Endothelial cell (in vitro differentiated cells): ENCODE results near the gene OTOP2. TPM values are rescaled to one million over a fixed set of nuclear protein-coding genes. Genes with fewer than 3 reads are reported as not detected.

Source experiments
- DNase-seq: peaks from one replicate; pipeline ENCODE4 v3.0.0; 2021; ENCODE audit warnings: low spot score
- H3K27ac Mint-ChIP-seq: one replicate; pipeline ENCODE4 v1.8.0; 2021; ENCODE audit warnings: mixed read lengths, inconsistent platforms; ENCODE audit not compliant: unreplicated experiment
- H3K27me3 Mint-ChIP-seq: one replicate; pipeline ENCODE4 v1.8.0; 2021; ENCODE audit warnings: mild to moderate bottlenecking, moderate library complexity, mixed read lengths, inconsistent platforms; ENCODE audit not compliant: unreplicated experiment
- H3K36me3 Mint-ChIP-seq: one replicate; pipeline ENCODE4 v1.8.0; 2021; ENCODE audit warnings: mild to moderate bottlenecking, low read depth, mixed read lengths, inconsistent platforms; ENCODE audit not compliant: unreplicated experiment
- H3K4me1 Mint-ChIP-seq: one replicate; pipeline ENCODE4 v1.8.0; 2021; ENCODE audit warnings: mild to moderate bottlenecking, mixed read lengths, inconsistent platforms; ENCODE audit not compliant: unreplicated experiment
- H3K4me3 Mint-ChIP-seq: one replicate; pipeline ENCODE4 v1.8.0; 2021; ENCODE audit warnings: mild to moderate bottlenecking, mixed read lengths, inconsistent platforms; ENCODE audit not compliant: unreplicated experiment
- H3K9me3 Mint-ChIP-seq: one replicate; pipeline ENCODE4 v1.8.0; 2021; ENCODE audit warnings: mixed read lengths, inconsistent platforms; ENCODE audit not compliant: unreplicated experiment
- total RNA-seq: library from RNA; stranded (reverse); fragmentation: NEBNext Ultra II Directional; extraction: Animal tissue kit (Norgen Biotek cat#: 25700); gene quantifications from one replicate; pipeline ENCODE4 v1.2.1, GENCODE V29; 2021; ENCODE audit not compliant: unreplicated experiment
- TF ChIP-seq, protein P1 (sequence below): fragments of 200-600 bp; sonication (generic); IDR thresholded peaks from one replicate; pipeline ENCODE4 v1.5.0; 2021; ENCODE audit warnings: antibody characterized with exemption; ENCODE audit not compliant: unreplicated experiment

The OTOP2 gene
- total RNA-seq, 1 donor from 2014 or later, result not detected

DNA sequence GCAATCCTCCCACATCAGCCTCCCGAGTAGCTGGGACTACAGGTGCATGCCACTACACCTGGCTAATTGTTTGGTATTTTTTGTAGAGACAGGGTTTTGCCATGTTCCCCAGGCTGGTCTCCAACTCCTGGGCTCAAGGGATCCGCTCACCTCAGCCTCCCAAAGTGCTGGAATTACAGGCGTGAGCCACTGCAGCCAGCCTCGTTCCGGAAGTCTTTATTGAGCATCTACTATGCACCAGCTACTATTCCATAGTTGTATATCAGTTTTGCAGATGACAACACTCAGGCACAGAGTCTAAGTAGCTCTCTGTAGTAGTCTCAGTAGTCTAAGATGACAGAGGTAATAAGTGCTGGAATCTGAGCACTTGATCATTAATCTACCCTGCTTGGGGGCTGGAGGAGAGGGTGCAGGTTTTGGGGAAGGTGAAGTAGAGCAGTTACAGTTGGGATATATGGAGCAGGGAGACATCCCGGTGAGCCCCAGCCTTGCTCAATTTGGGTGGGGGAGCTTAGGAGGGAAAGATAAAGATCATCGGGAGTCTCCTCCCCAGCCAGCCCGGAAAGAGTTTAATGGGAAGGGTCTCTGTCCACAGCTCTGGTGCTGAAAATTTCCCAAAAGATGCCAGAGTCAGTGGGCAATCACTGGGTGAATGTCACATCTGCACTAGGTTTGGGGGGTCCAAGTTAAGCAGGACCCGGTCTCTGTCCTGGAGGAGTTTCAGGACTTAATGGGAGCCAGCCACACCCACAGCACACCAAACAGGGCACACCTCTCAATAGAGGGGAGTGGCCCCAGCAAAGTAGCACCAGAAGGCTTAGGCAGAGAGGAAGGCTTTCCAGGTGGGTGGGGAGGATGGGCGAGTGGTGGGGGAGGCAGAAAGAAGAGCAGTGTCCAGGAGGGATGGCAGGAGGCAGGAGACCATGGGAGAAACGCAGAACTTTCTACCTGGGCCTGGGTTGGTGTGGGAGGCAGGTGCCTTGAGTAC lies 13.3 kb downstream of the OTOP2 start:
- no peak overlapping the region for H3K4me3 Mint-ChIP-seq
- DNase-seq, result no peak
- TF ChIP-seq, protein P1, sequence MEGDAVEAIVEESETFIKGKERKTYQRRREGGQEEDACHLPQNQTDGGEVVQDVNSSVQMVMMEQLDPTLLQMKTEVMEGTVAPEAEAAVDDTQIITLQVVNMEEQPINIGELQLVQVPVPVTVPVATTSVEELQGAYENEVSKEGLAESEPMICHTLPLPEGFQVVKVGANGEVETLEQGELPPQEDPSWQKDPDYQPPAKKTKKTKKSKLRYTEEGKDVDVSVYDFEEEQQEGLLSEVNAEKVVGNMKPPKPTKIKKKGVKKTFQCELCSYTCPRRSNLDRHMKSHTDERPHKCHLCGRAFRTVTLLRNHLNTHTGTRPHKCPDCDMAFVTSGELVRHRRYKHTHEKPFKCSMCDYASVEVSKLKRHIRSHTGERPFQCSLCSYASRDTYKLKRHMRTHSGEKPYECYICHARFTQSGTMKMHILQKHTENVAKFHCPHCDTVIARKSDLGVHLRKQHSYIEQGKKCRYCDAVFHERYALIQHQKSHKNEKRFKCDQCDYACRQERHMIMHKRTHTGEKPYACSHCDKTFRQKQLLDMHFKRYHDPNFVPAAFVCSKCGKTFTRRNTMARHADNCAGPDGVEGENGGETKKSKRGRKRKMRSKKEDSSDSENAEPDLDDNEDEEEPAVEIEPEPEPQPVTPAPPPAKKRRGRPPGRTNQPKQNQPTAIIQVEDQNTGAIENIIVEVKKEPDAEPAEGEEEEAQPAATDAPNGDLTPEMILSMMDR, result no peak
- peaks cover 20% of the 10 kb centered on the region for H3K27me3 Mint-ChIP-seq
- H3K27ac Mint-ChIP-seq, result no peak overlapping the region
- no peaks in the 10 kb centered on the region for H3K36me3 Mint-ChIP-seq
- no peaks in the 10 kb centered on the region for H3K9me3 Mint-ChIP-seq
- peaks cover 8% of the 10 kb centered on the region for H3K4me1 Mint-ChIP-seq

DNA sequence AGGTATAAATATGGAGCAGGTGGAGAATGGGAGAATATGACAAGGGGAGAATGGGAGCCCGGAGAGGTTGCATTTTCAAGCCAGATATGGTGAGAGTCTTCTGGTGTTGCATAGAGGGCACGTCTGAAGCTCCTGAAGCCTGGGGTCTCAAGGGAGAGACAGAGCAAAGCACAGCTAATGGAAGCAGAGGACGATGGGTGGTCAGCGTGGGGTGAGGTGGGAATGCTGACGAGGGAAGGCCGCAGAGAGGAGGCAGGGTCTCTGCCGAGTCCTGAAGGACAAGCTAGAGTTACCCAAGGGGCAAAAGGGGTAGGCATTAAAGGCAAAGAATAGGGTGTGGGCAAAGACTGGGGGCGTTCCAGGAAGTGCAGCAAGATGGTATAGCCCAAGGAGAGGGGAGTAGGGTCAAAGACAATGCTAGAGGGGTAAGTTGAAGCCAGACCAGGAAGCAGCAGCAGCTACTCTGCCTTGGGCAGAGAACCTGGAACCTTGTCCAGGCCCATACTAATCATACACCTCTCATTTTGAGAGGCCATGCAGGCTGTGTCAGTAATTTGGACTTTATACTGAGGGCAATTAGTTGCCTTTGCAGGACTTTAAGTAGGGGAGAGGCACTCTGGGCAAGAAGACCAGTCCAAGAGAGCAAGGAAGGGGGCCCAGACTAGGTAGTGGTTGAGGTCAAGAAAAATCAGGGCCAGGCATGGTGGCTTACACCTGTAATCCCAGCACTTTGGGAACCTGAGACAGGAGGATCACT lies 14.3 kb downstream of the OTOP2 start:
- H3K9me3 Mint-ChIP-seq, result no peaks in the 10 kb centered on the region
- H3K27ac Mint-ChIP-seq, result no peak overlapping the region
- no peaks in the 10 kb centered on the region for H3K36me3 Mint-ChIP-seq
- H3K4me3 Mint-ChIP-seq, result no peak overlapping the region
- no peak for DNase-seq
- TF ChIP-seq, protein P1, result no peak
- peaks cover 25% of the 10 kb centered on the region for H3K27me3 Mint-ChIP-seq
- H3K4me1 Mint-ChIP-seq, result peaks cover 12% of the 10 kb centered on the region

DNA sequence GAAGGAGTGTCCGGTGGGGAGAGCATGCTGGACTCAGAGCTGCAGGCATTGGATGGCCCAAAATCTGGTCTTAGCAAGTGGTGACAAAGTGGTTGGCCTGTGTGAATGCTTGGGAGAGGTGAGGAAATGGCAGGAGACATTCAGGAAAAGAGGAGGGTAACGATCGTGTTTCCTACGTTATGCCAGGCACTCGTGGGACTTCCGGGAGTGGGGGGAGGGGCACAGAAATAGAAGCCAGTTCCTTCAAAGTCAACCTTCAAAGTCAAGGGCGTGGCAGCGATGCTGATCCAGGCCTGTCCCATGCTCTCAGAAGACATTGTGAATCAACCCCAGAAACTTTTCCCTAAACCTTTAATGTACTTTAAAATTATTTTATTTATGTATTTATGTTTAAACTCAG lies 15.5 kb downstream of the OTOP2 start:
- no peaks in the 10 kb centered on the region for H3K9me3 Mint-ChIP-seq
- no peak for DNase-seq
- no peak overlapping the region for H3K27ac Mint-ChIP-seq
- H3K36me3 Mint-ChIP-seq, result no peaks in the 10 kb centered on the region
- H3K4me1 Mint-ChIP-seq, result peaks cover 12% of the 10 kb centered on the region
- TF ChIP-seq, protein P1, result no peak
- H3K4me3 Mint-ChIP-seq, result no peak overlapping the region
- peaks cover 22% of the 10 kb centered on the region for H3K27me3 Mint-ChIP-seq

DNA sequence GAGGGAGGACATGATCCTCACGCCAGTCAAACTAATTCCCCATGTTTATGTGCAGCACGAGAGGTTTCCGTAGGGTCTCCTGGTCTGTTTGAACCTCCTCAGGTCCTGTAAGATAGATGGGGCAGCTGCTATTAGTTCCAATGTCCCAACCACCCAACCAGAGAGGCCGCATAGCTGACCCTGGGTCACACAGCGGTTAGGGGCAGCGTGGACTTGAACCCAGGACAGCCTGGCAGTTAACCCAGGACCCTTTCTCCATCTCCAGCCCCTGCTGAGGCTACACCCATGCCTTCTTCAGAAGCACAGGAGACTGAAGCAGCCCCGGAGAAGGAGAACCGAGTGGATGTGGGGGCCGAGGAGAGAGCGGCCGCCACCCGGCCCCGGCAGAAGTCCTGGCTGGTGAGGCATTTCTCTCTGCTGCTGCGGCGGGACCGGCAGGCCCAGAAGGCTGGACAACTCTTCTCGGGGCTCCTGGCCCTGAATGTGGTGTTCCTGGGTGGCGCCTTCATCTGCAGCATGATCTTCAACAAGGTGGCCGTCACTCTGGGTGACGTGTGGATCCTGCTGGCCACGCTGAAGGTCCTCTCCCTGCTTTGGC lies 17.2 kb downstream of the OTOP2 start:
- Mint-ChIP-seq H3K4me1 (peaks cover 12% of the 10 kb centered on the region), H3K4me3 (no peak overlapping the region), H3K27ac (no peak overlapping the region), H3K27me3 (peaks cover 27% of the 10 kb centered on the region), H3K36me3 (no peaks in the 10 kb centered on the region), H3K9me3 (no peaks in the 10 kb centered on the region)
- DNase-seq, result no peak
- TF ChIP-seq, protein P1, result no peak
